H9 (cell line): Measurements from ENCODE around the gene ALOX5AP. TPM values are rescaled to one million over a fixed set of nuclear protein-coding genes. Genes with fewer than 3 reads are reported as not detected.

Experiments used
- DNase-seq: peaks from one replicate; pipeline ENCODE4 v3.0.0-alpha.2; 2017
- H2AFZ ChIP-seq: one replicate; pipeline ENCODE4 v1.6.1; 2013; ENCODE audit warnings: mild to moderate bottlenecking, low read length, control low read depth, moderate library complexity
- H2AK5ac ChIP-seq: 2 replicates; pipeline ENCODE4 v1.6.1; 2013; ENCODE audit warnings: low read length, control low read depth, mixed read lengths; ENCODE audit not compliant: insufficient read length
- H2BK120ac ChIP-seq: one replicate; pipeline ENCODE4 v1.6.1; 2013; ENCODE audit warnings: low read depth, mild to moderate bottlenecking, low read length, control low read depth, inconsistent platforms; ENCODE audit not compliant: poor library complexity, severe bottlenecking
- H2BK12ac ChIP-seq: 2 replicates; pipeline ENCODE4 v1.6.1; 2013; ENCODE audit warnings: low read length, control low read depth, mixed read lengths, low read depth; ENCODE audit not compliant: insufficient read length
- H2BK15ac ChIP-seq: 2 replicates; pipeline ENCODE4 v1.6.1; 2013; ENCODE audit warnings: low read depth, low read length, control low read depth
- H2BK20ac ChIP-seq: one replicate; pipeline ENCODE4 v1.6.1; 2013; ENCODE audit warnings: low read depth, mild to moderate bottlenecking, low read length, control low read depth, inconsistent platforms; ENCODE audit not compliant: poor library complexity, severe bottlenecking
- H2BK5ac ChIP-seq: 2 replicates; pipeline ENCODE4 v1.6.1; 2013; ENCODE audit warnings: low read length, control low read depth, mixed read lengths; ENCODE audit not compliant: insufficient read length
- H3K14ac ChIP-seq: 2 replicates; pipeline ENCODE4 v1.6.1; 2013; ENCODE audit warnings: low read length, control low read depth; ENCODE audit not compliant: insufficient read depth
- H3K18ac ChIP-seq: 2 replicates; pipeline ENCODE4 v1.6.1; 2013; ENCODE audit warnings: low read depth, mild to moderate bottlenecking, mixed read lengths, low read length, control low read depth; ENCODE audit not compliant: insufficient read length
- H3K23ac ChIP-seq: 2 replicates; pipeline ENCODE4 v1.6.1; 2013; ENCODE audit warnings: low read length, control low read depth, mixed read lengths, low read depth; ENCODE audit not compliant: insufficient read length
- H3K23me2 ChIP-seq: 2 replicates; pipeline ENCODE4 v1.6.1; 2013; ENCODE audit warnings: low read depth, mild to moderate bottlenecking, mixed read lengths, low read length, control low read depth; ENCODE audit not compliant: insufficient read length, poor library complexity, severe bottlenecking
- H3K27ac ChIP-seq: 2 replicates; pipeline ENCODE4 v1.5.1; 2013; ENCODE audit warnings: low read length, control low read depth, mixed read lengths, low read depth; ENCODE audit not compliant: insufficient read length
- H3K27me3 ChIP-seq: 2 replicates; pipeline ENCODE4 v1.6.1; 2013; ENCODE audit warnings: low read length, control low read depth, inconsistent platforms; ENCODE audit not compliant: insufficient read depth
- H3K4ac ChIP-seq: 2 replicates; pipeline ENCODE4 v1.6.1; 2013; ENCODE audit warnings: low read depth, mild to moderate bottlenecking, control low read depth, inconsistent platforms, low read length, moderate library complexity
- H3K4me1 ChIP-seq: 2 replicates; pipeline ENCODE4 v1.6.1; 2013; ENCODE audit warnings: low read length, control low read depth, inconsistent platforms; ENCODE audit not compliant: insufficient read depth
- H3K4me2 ChIP-seq: 2 replicates; pipeline ENCODE4 v1.6.1; 2013; ENCODE audit warnings: low read length, control low read depth, mixed read lengths; ENCODE audit not compliant: insufficient read length, insufficient read depth
- H3K56ac ChIP-seq: 2 replicates; pipeline ENCODE4 v1.6.1; 2013; ENCODE audit warnings: low read depth, mild to moderate bottlenecking, mixed read lengths, low read length, control low read depth; ENCODE audit not compliant: insufficient read length
- H3K79me1 ChIP-seq: 2 replicates; pipeline ENCODE4 v1.6.1; 2013; ENCODE audit warnings: low read depth, mild to moderate bottlenecking, moderate library complexity, low read length, control low read depth, inconsistent platforms; ENCODE audit not compliant: insufficient read depth, poor library complexity, severe bottlenecking
- H3K79me2 ChIP-seq: 2 replicates; pipeline ENCODE4 v1.6.1; 2013; ENCODE audit warnings: low read length, control low read depth, inconsistent platforms; ENCODE audit not compliant: insufficient read depth
- H3K9ac ChIP-seq: 2 replicates; pipeline ENCODE4 v1.6.1; 2013; ENCODE audit warnings: low read length, control low read depth, mixed read lengths; ENCODE audit not compliant: insufficient read length; ENCODE audit errors: extremely low read depth
- H3K9me3 ChIP-seq: one replicate; pipeline ENCODE4 v1.6.1; 2013; ENCODE audit warnings: low read depth, low read length, inconsistent platforms; ENCODE audit not compliant: control insufficient read depth
- H3T11ph ChIP-seq: one replicate; pipeline ENCODE4 v1.6.1; 2013; ENCODE audit warnings: mild to moderate bottlenecking, low read length, control low read depth, inconsistent platforms
- H4K20me1 ChIP-seq: one replicate; pipeline ENCODE4 v1.6.1; 2013; ENCODE audit not compliant: control insufficient read depth, insufficient read length, insufficient read depth
- H4K5ac ChIP-seq: 2 replicates; pipeline ENCODE4 v1.6.1; 2013; ENCODE audit warnings: low read depth, mild to moderate bottlenecking, mixed read lengths, low read length, control low read depth; ENCODE audit not compliant: insufficient read length
- H4K8ac ChIP-seq: replicated peaks from 2 replicates; pipeline ENCODE4 v1.6.1; 2013; ENCODE audit warnings: low read length, control low read depth, mixed read lengths, low read depth; ENCODE audit not compliant: insufficient read length
- H4K91ac ChIP-seq: 2 replicates; pipeline ENCODE4 v1.6.1; 2013; ENCODE audit warnings: low read depth, mild to moderate bottlenecking, moderate library complexity, mixed read lengths, low read length, control low read depth; ENCODE audit not compliant: insufficient read length
- H3K27ac Mint-ChIP-seq, 3 experiments: 2 replicates in 2 of 3; 3 replicates in 1 of 3; pipeline ENCODE4 v1.8.0; 2020 to 2021; ENCODE audit warnings: mixed read lengths in 3 of 3, mild to moderate bottlenecking in 1 of 3, moderate library complexity in 1 of 3
- H3K27me3 Mint-ChIP-seq: 2 replicates; pipeline ENCODE4 v1.8.0; 2021; ENCODE audit warnings: low read depth, mild to moderate bottlenecking, moderate library complexity, mixed read lengths
- H3K36me3 Mint-ChIP-seq, 3 experiments: 2 replicates in 2 of 3; 3 replicates in 1 of 3; pipeline ENCODE4 v1.8.0; 2020 to 2021; ENCODE audit warnings: low read depth in 3 of 3, mixed read lengths in 3 of 3; ENCODE audit not compliant: insufficient read depth in 1 of 3
- H3K4me1 Mint-ChIP-seq, 2 experiments: 2 replicates each; pipeline ENCODE4 v1.8.0; 2020; ENCODE audit warnings: mixed read lengths in 2 of 2
- H3K4me3 Mint-ChIP-seq, 2 experiments: 2 replicates in 1 of 2; 3 replicates in 1 of 2; pipeline ENCODE4 v1.8.0; 2020 to 2021; ENCODE audit warnings: mild to moderate bottlenecking in 2 of 2, mixed read lengths in 2 of 2, moderate library complexity in 1 of 2
- H3K9me3 Mint-ChIP-seq, 2 experiments: 2 replicates in 1 of 2; 3 replicates in 1 of 2; pipeline ENCODE4 v1.8.0; 2020; ENCODE audit warnings: mild to moderate bottlenecking in 2 of 2, mixed read lengths in 2 of 2, moderate library complexity in 1 of 2
- WGBS: extraction: QIAGEN DNeasy Blood & Tissue Kit; methylation state at CpG from one replicate; pipeline ENCODE4 v1.1.7; 2013; ENCODE audit warnings: missing lambda C conversion rate, low lambda C conversion rate, mixed read lengths; ENCODE audit not compliant: insufficient read length; ENCODE audit errors: extremely low coverage; 5-methylcytosine and 5-hydroxymethylcytosine counted together
- total RNA-seq: library from RNA; stranded (reverse); gene quantifications from 2 replicates; pipeline ENCODE4 v1.2.1, GENCODE V29; 2021
- TF ChIP-seq, protein P1 (sequence below): fragments of 200-600 bp; sonication (generic); conservative IDR thresholded peaks from 3 replicates; pipeline ENCODE4 v1.8.0; 2021; ENCODE audit warnings: antibody characterized with exemption, mild to moderate bottlenecking

Gene ALOX5AP
- total RNA-seq, 1 experiment from 2014 or later, result not detected

DNA sequence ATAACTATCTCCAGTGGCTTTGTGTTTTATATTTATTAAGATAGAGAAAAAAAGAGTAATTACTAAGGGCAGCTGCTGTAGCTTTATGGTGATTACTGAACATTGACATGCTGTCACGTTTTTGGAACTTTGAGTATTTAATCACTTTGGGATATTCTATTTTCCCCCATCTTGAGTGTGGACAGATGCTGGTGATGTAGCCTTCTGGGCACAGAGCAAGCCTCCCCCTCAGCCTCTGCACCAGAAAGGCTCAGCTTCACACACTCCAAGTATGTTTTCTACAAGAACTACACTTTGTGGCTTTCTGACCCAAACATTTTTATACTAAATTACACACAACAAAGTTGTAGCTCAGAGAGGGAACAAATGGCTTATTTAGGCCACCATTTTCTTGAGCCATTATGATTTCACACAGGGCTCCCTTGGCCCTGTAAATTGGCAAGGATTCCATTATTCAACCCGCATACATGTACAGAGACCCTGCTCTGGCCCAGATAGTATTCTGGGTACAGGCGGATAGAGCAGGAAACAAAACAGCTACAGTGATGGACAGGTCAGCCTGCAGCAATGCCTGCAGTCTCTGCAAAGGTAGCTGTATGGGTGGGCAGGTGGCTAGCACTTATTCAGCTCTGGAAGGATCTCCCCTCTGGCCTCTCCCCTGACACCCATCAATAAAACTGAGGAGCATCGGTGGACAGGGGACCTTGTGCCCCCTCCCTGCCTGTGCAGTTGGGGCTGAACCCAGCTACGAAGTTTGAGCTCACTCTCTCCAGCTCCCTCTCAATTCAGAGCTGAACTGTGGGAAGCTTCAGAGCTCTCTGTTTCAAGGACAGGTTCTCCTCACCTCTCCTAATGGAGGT, 1.3 kb downstream of the ALOX5AP start:
- no peak overlapping the region for H4K5ac ChIP-seq
- no peaks in the 10 kb centered on the region for H3K79me1 ChIP-seq
- no peak overlapping the region for H3K9ac ChIP-seq
- H3K27me3 ChIP-seq, result no peaks in the 10 kb centered on the region
- no peak overlapping the region for H2BK20ac ChIP-seq
- H3K18ac ChIP-seq, result no peak overlapping the region
- Mint-ChIP-seq H3K4me1 (peaks cover 12 to 21% of the 10 kb centered on the region in 2 experiments), H3K27me3 (no peaks in the 10 kb centered on the region; the same call in 1 of the 2 replicates), H3K9me3 (no peaks in the 10 kb centered on the region), H3K27ac (no peak overlapping the region; a peak in 1 of 7 replicates), H3K36me3 (no peaks in the 10 kb centered on the region), H3K4me3 (no peak overlapping the region)
- no peak for DNase-seq
- H3K14ac ChIP-seq, result no peak overlapping the region
- no peak overlapping the region for H3K27ac ChIP-seq
- no peak overlapping the region for H2AFZ ChIP-seq
- no peaks in the 10 kb centered on the region for H3K23me2 ChIP-seq
- H2BK120ac ChIP-seq, result no peak overlapping the region
- no peak overlapping the region for H4K8ac ChIP-seq
- no peaks in the 10 kb centered on the region for H3K4me1 ChIP-seq
- H2BK5ac ChIP-seq, result no peak overlapping the region
- no peak overlapping the region for H3T11ph ChIP-seq
- no peaks in the 10 kb centered on the region for H3K79me2 ChIP-seq
- H3K4ac ChIP-seq, result no peak overlapping the region
- H3K23ac ChIP-seq, result no peak overlapping the region
- no CpG with 5 or more reads among the region's 5 CpGs for WGBS
- no peak overlapping the region for H3K4me2 ChIP-seq
- no peak overlapping the region for H3K56ac ChIP-seq
- no peak overlapping the region for H2AK5ac ChIP-seq
- TF ChIP-seq, protein P1, sequence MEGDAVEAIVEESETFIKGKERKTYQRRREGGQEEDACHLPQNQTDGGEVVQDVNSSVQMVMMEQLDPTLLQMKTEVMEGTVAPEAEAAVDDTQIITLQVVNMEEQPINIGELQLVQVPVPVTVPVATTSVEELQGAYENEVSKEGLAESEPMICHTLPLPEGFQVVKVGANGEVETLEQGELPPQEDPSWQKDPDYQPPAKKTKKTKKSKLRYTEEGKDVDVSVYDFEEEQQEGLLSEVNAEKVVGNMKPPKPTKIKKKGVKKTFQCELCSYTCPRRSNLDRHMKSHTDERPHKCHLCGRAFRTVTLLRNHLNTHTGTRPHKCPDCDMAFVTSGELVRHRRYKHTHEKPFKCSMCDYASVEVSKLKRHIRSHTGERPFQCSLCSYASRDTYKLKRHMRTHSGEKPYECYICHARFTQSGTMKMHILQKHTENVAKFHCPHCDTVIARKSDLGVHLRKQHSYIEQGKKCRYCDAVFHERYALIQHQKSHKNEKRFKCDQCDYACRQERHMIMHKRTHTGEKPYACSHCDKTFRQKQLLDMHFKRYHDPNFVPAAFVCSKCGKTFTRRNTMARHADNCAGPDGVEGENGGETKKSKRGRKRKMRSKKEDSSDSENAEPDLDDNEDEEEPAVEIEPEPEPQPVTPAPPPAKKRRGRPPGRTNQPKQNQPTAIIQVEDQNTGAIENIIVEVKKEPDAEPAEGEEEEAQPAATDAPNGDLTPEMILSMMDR, result no peak
- no peaks in the 10 kb centered on the region for H4K20me1 ChIP-seq
- H4K91ac ChIP-seq, result no peak overlapping the region
- H2BK15ac ChIP-seq, result no peak overlapping the region
- no peak overlapping the region for H2BK12ac ChIP-seq
- no peaks in the 10 kb centered on the region for H3K9me3 ChIP-seq
